Nephron progenitor cell (in vitro differentiated cells): ENCODE results near the gene PTPRU.

Source experiments
- DNase-seq: peaks from one replicate; pipeline ENCODE4 v3.0.0; 2021
- H3K27ac Mint-ChIP-seq: 2 replicates; pipeline ENCODE4 v1.8.0; 2021; ENCODE audit warnings: mild to moderate bottlenecking, moderate library complexity, mixed read lengths
- H3K27me3 Mint-ChIP-seq: 2 replicates; pipeline ENCODE4 v1.8.0; 2021; ENCODE audit warnings: mild to moderate bottlenecking, low read depth, mixed read lengths; ENCODE audit not compliant: poor library complexity
- H3K36me3 Mint-ChIP-seq: 2 replicates; pipeline ENCODE4 v1.8.0; 2021; ENCODE audit warnings: low read depth, mixed read lengths
- H3K4me1 Mint-ChIP-seq: 2 replicates; pipeline ENCODE4 v1.8.0; 2021; ENCODE audit warnings: mixed read lengths
- H3K4me3 Mint-ChIP-seq: 2 replicates; pipeline ENCODE4 v1.8.0; 2021; ENCODE audit warnings: mild to moderate bottlenecking, moderate library complexity, mixed read lengths
- H3K9me3 Mint-ChIP-seq: 2 replicates; pipeline ENCODE4 v1.8.0; 2021; ENCODE audit warnings: mild to moderate bottlenecking, moderate library complexity, mixed read lengths
- TF ChIP-seq, protein P1 (sequence below): fragments of 200-600 bp; sonication (generic); IDR thresholded peaks from 2 replicates; pipeline ENCODE4 v1.5.0; 2021; ENCODE audit warnings: antibody characterized with exemption

PTPRU gene

DNA sequence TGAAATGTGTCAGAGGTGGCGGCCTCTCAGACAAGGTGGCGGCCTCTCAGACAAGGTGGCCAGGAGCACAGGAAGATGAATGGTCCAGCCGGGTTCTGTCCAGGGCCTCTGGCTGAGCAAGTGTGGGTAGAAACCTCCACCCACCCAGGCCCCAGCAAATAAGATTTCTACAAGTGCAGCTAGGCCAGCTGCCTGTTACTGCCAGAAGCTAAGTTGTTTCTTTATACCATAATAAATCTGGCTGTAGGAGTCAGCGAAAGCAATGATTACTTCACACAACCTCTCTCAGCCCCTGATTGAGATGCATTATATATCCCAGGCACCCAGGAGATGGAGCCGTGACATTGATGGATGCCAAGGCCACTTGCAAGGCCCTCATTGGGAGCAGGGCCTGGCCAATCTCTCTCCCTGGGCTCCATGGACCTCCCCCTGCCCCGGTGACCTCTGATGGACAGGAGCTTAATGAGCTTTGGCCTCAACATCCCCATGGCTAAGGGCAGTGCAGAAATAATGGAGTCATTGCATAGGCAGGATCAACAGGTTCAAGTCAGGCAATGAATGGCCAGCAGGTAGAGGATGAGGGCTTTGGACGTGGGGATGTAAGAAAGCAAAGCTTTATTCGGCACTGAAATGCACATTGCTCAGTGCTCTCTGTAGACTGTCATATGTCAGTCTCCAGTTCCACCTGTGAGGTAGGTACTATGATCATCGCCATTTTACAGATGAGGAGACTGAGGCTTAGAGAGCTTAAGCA, 92.9 kb downstream of the PTPRU start:
- H3K36me3 Mint-ChIP-seq: peaks cover 13% of the 10 kb centered on the region
- peak overlapping the region; percentile 55 for H3K27ac Mint-ChIP-seq
- peaks cover 8% of the 10 kb centered on the region for H3K9me3 Mint-ChIP-seq
- TF ChIP-seq, protein P1, sequence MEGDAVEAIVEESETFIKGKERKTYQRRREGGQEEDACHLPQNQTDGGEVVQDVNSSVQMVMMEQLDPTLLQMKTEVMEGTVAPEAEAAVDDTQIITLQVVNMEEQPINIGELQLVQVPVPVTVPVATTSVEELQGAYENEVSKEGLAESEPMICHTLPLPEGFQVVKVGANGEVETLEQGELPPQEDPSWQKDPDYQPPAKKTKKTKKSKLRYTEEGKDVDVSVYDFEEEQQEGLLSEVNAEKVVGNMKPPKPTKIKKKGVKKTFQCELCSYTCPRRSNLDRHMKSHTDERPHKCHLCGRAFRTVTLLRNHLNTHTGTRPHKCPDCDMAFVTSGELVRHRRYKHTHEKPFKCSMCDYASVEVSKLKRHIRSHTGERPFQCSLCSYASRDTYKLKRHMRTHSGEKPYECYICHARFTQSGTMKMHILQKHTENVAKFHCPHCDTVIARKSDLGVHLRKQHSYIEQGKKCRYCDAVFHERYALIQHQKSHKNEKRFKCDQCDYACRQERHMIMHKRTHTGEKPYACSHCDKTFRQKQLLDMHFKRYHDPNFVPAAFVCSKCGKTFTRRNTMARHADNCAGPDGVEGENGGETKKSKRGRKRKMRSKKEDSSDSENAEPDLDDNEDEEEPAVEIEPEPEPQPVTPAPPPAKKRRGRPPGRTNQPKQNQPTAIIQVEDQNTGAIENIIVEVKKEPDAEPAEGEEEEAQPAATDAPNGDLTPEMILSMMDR: no peak
- no peak for DNase-seq
- H3K27me3 Mint-ChIP-seq: peaks cover 10% of the 10 kb centered on the region
- no peak overlapping the region for H3K4me3 Mint-ChIP-seq
- H3K4me1 Mint-ChIP-seq: peaks cover 41% of the 10 kb centered on the region

DNA sequence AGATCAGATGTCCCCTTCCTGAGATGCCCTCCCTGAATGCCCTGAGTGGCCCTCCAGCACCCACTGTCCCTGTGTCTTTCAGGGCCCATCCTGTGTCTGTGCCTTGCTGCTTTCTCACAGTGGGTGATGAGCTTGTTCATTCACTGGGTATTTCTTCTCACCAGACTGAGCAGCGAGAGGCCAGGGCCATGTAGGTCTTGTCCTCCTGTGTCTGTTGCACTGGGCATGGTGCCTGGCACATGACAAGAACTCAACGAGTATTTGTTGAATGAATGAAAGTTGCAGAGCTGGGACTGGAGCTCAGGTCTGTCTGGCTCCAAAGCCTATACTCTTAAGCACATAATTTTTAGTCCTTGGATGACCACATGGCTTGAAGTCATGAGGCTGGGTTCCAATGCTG, 93.8 kb downstream of the PTPRU start:
- H3K27ac Mint-ChIP-seq: no peak overlapping the region
- DNase-seq: no peak
- peaks cover 32% of the 10 kb centered on the region for H3K4me1 Mint-ChIP-seq
- H3K4me3 Mint-ChIP-seq: no peak overlapping the region
- TF ChIP-seq, protein P1: no peak
- H3K36me3 Mint-ChIP-seq: peaks cover 7% of the 10 kb centered on the region
- H3K27me3 Mint-ChIP-seq: peaks cover 10% of the 10 kb centered on the region
- peaks cover 8% of the 10 kb centered on the region for H3K9me3 Mint-ChIP-seq

DNA sequence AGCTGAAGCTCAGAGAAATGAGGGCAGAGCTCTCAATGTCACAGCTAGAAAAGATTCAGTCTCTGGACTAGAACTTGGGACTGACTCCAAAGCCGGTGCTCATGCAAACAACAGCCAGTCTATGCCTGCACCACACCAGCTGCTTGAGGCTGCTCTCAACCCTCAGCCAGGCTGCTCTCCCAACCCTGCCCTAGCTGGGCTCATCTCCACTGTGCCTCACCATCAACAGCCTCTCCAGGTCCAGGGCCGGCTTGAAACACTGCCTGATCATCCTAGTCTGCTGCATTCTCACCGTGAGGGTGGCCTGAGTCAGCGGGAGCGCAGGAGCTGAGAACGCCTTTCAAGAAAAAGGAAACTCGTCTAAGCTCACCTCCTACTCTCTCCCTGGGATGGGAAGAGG, 94.5 kb downstream of the PTPRU start:
- Mint-ChIP-seq H3K27me3 (peaks cover 10% of the 10 kb centered on the region), H3K27ac (no peak overlapping the region), H3K4me3 (no peak overlapping the region)

GRCh38 chr1:29331309-29331708, 95.0 kb downstream of the PTPRU start:
- Mint-ChIP-seq H3K27me3 (peaks cover 10% of the 10 kb centered on the region), H3K9me3 (peaks cover 8% of the 10 kb centered on the region), H3K27ac (no peak overlapping the region), H3K36me3 (peaks cover 7% of the 10 kb centered on the region), H3K4me1 (peaks cover 27% of the 10 kb centered on the region), H3K4me3 (no peak overlapping the region)
- TF ChIP-seq, protein P1: no peak
- DNase-seq: no peak

More for the DNA sequence above, 94.5 kb downstream of the PTPRU start:
- no peak for DNase-seq
- H3K9me3 Mint-ChIP-seq: peaks cover 8% of the 10 kb centered on the region
- TF ChIP-seq, protein P1: no peak
- H3K4me1 Mint-ChIP-seq: peaks cover 27% of the 10 kb centered on the region
- H3K36me3 Mint-ChIP-seq: peaks cover 7% of the 10 kb centered on the region

DNA sequence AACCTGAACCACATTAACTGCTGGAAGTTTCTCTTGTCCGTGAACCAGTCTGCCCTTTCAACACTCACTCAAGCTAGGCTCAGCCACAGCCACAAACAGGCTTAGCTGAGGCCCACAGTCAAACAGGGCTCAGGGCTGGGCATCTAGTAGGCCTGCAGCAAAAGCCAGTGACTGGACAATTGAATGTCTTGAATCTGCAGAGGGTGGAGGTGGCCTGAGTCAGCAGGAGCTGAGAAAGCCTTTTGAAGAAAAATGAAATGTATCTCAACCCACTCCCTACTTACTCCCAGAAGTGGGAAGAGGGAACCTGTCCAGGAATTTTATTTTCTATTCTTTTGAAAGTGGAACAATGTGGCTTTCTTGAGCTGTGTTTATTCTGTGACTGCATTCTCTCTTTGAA, 95.4 kb downstream of the PTPRU start:
- Mint-ChIP-seq H3K36me3 (peaks cover 7% of the 10 kb centered on the region), H3K4me3 (no peak overlapping the region)

More for the DNA sequence above, 95.4 kb downstream of the PTPRU start:
- Mint-ChIP-seq H3K27me3 (peaks cover 13% of the 10 kb centered on the region), H3K4me1 (peaks cover 27% of the 10 kb centered on the region), H3K27ac (no peak overlapping the region), H3K9me3 (peaks cover 8% of the 10 kb centered on the region)
- TF ChIP-seq, protein P1: no peak
- DNase-seq: no peak
